Thoracic aorta (tissue), 2 donors: ENCODE results near the gene RPL22. TPM values are rescaled to one million over a fixed set of nuclear protein-coding genes. Genes with fewer than 3 reads are reported as not detected.

ENCODE experiments used
- ATAC-seq: fragments of 150-250 bp; one replicate; pipeline ENCODE4 v1.8.0; 2017; ENCODE audit warnings: low read depth; ENCODE audit not compliant: insufficient number of reproducible peaks, low FRiP score
- DNase-seq: peaks from one replicate; pipeline ENCODE4 v3.0.0-alpha.2; 2020; ENCODE audit warnings: low spot score
- H3K27ac ChIP-seq, 2 donors: fragments of 200-600 bp; sonication (generic); 1 replicate in 1 of 2; 2 replicates in 1 of 2; pipeline ENCODE4 v1.5.1; 2016; ENCODE audit warnings: mild to moderate bottlenecking in 2 of 2, moderate library complexity in 2 of 2
- H3K27me3 ChIP-seq: fragments of 200-600 bp; sonication (generic); replicated peaks from 2 replicates; pipeline ENCODE4 v1.6.0; 2016; ENCODE audit warnings: mild to moderate bottlenecking; ENCODE audit not compliant: insufficient read depth
- H3K36me3 ChIP-seq: fragments of 200-600 bp; sonication (generic); one replicate; pipeline ENCODE4 v1.5.1; 2016
- H3K4me1 ChIP-seq, 2 donors: fragments of 200-600 bp; sonication (generic); 1 replicate in 1 of 2; 2 replicates in 1 of 2; pipeline versions ENCODE4 v1.5.1 to v1.6.0; 2016; ENCODE audit warnings: low read depth in 2 of 2, mild to moderate bottlenecking in 1 of 2; ENCODE audit not compliant: control insufficient read depth in 1 of 2
- H3K4me3 ChIP-seq: fragments of 200-600 bp; sonication (generic); 2 replicates; pipeline ENCODE4 v1.5.1; 2016; ENCODE audit warnings: mild to moderate bottlenecking
- H3K9me3 ChIP-seq: fragments of 200-600 bp; sonication (generic); 2 replicates; pipeline ENCODE4 v1.5.1; 2016
- CTCF ChIP-seq: fragments of 200-600 bp; sonication (generic); IDR thresholded peaks from one replicate; pipeline ENCODE4 v1.5.1; 2019; ENCODE audit warnings: antibody characterized with exemption
- total RNA-seq, 2 donors: library from RNA; depleted of rRNA; stranded (reverse); fragments of >200 nt; gene quantifications; one replicate each; pipeline versions ENCODE4 v1.1.0 to v1.2.3, GENCODE V29; 2016

The RPL22 gene
- total RNA-seq, 2 donors from 2014 or later = 80.4 to 130 TPM

- no peak for DNase-seq
- Histone ChIP-seq H3K4me3 (peak overlapping the region; percentile 86), H3K9me3 (no peaks in the 10 kb centered on the region), H3K36me3 (peaks cover 17% of the 10 kb centered on the region), H3K4me1 (peaks cover 14 to 29% of the 10 kb centered on the region in 2 donors), H3K27me3 (no peaks in the 10 kb centered on the region), H3K27ac (peak overlapping the region; percentile 51 to 61)
- TF ChIP-seq CTCF = no peak
- ATAC-seq = no peak
Measured at GRCh38 chr1:6198646-6199297, 623 bp downstream of the RPL22 start.

- Histone ChIP-seq H3K4me3 (peak overlapping the region; percentile 86), H3K4me1 (peaks cover 14 to 29% of the 10 kb centered on the region in 2 donors), H3K27me3 (no peaks in the 10 kb centered on the region), H3K36me3 (peaks cover 26% of the 10 kb centered on the region), H3K9me3 (no peaks in the 10 kb centered on the region), H3K27ac (no peak overlapping the region)
- ATAC-seq (no peak), DNase-seq (no peak)
- TF ChIP-seq CTCF = no peak
Measured at GRCh38 chr1:6197746-6198427, 1.5 kb downstream of the RPL22 start.

- no peaks in the 10 kb centered on the region for H3K9me3 ChIP-seq
- ATAC-seq = no peak
- no peak for TF ChIP-seq CTCF
- no peak overlapping the region for H3K27ac ChIP-seq
- H3K36me3 ChIP-seq = peaks cover 61% of the 10 kb centered on the region
- no peaks in the 10 kb centered on the region for H3K27me3 ChIP-seq
- H3K4me3 ChIP-seq = no peak overlapping the region
- H3K4me1 ChIP-seq = peaks cover 0 to 1% of the 10 kb centered on the region in 2 donors
- no peak for DNase-seq
Measured at GRCh38 chr1:6191968-6192367, 7.4 kb downstream of the RPL22 start.

GRCh38 chr1:6188466-6188865 lies 10.9 kb downstream of the RPL22 start:
- no peak for DNase-seq
- ATAC-seq = no peak
- Histone ChIP-seq H3K4me3 (no peak overlapping the region), H3K36me3 (peaks cover 45% of the 10 kb centered on the region), H3K4me1 (no peaks in the 10 kb centered on the region), H3K9me3 (no peaks in the 10 kb centered on the region), H3K27ac (no peak overlapping the region), H3K27me3 (no peaks in the 10 kb centered on the region)
- no peak for TF ChIP-seq CTCF

GRCh38 chr1:6185635-6186382 lies 13.6 kb downstream of the RPL22 start:
- peaks cover 5 to 9% of the 10 kb centered on the region in 2 donors for H3K4me1 ChIP-seq
- H3K36me3 ChIP-seq = peaks cover 22% of the 10 kb centered on the region
- no peaks in the 10 kb centered on the region for H3K9me3 ChIP-seq
- no peak overlapping the region for H3K4me3 ChIP-seq
- peak; percentile 14 for TF ChIP-seq CTCF
- ATAC-seq (no peak), DNase-seq (no peak)
- no peak overlapping the region for H3K27ac ChIP-seq
- no peaks in the 10 kb centered on the region for H3K27me3 ChIP-seq
